Activated T-cell treated with anti-CD3 and anti-CD28 coated beads, Interleukin-2, amount 50 U/mL, for 24 hours (primary cell): Measurements from ENCODE around the gene TSSK2.

Experiments
- DNase-seq: peaks from one replicate; pipeline ENCODE4 v3.0.0-alpha.2; 2020
- H3K27ac Mint-ChIP-seq: 2 replicates; pipeline ENCODE4 v1.8.0; 2020; ENCODE audit warnings: mild to moderate bottlenecking, mixed read lengths
- H3K27me3 Mint-ChIP-seq: 2 replicates; pipeline ENCODE4 v1.8.0; 2020; ENCODE audit warnings: mixed read lengths
- H3K36me3 Mint-ChIP-seq: 2 replicates; pipeline ENCODE4 v1.8.0; 2020; ENCODE audit warnings: low read depth, mixed read lengths
- H3K4me1 Mint-ChIP-seq: 2 replicates; pipeline ENCODE4 v1.8.0; 2020; ENCODE audit warnings: low read depth, mixed read lengths
- H3K4me3 Mint-ChIP-seq: 2 replicates; pipeline ENCODE4 v1.8.0; 2020; ENCODE audit warnings: mild to moderate bottlenecking, moderate library complexity, mixed read lengths
- H3K9me3 Mint-ChIP-seq: 2 replicates; pipeline ENCODE4 v1.8.0; 2020; ENCODE audit warnings: mixed read lengths

TSSK2 gene

GRCh38 chr22:19172213-19173046 lies 41.3 kb downstream of the TSSK2 start:
- no peak for DNase-seq
- Mint-ChIP-seq H3K4me1 (peaks cover 53% of the 10 kb centered on the region), H3K36me3 (peaks cover 45% of the 10 kb centered on the region), H3K9me3 (no peaks in the 10 kb centered on the region), H3K27ac (peak overlapping the region; percentile 96), H3K27me3 (peaks cover 29% of the 10 kb centered on the region), H3K4me3 (peak overlapping the region; percentile 97)

GRCh38 chr22:19173047-19174035 lies 42.2 kb downstream of the TSSK2 start:
- Mint-ChIP-seq H3K27me3 (peaks cover 20% of the 10 kb centered on the region), H3K27ac (peak overlapping the region; percentile 96), H3K36me3 (peaks cover 45% of the 10 kb centered on the region), H3K9me3 (no peaks in the 10 kb centered on the region), H3K4me3 (peak overlapping the region; percentile 97), H3K4me1 (peaks cover 53% of the 10 kb centered on the region)
- no peak for DNase-seq

DNA sequence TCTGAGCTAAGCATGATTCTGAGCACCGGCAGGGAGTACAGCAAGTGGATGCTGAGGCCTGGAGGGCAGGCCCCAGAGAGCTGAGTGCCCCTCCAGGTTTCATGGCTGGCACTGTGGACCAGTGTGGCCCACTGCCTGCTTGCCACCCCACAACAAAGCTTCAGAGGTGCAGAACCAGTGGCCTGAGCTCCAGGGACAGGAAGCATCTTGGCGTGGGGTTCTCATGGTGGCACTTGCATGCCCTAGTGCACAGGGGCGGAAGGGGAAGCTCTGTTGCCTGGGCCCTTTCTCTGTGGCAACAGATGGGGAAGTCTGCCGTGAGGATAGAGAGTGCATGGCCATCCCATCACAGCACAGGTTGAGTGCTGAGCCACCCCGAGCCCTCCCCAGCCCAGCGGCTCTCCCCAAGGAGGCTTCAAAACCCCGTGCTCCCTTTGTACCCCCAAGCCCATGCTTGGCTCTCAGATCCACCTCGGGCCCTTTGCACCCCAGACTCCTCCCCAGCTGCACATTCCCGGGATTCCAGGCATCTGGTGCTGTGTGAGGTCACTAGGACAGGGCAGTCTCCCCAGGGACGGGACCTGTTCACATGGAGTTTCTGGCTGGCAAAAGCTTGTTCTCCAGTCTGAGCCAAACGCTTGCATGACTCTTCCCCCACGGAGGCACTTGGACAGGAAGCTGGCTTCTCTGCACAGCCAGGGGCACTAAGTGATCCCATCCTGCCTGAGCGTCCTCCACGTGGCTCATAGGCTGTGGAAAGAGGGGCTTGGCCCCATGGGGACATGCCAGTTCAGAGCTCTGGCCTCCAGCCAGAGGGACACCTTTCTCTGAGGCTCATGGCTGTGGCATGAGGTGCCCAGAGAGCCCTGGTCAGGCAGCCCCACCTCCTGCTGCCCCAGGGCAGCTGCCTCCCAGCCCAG lies 43.3 kb downstream of the TSSK2 start:
- Mint-ChIP-seq H3K36me3 (peaks cover 45% of the 10 kb centered on the region), H3K4me3 (peak overlapping the region; percentile 97), H3K9me3 (no peaks in the 10 kb centered on the region), H3K4me1 (peaks cover 52% of the 10 kb centered on the region), H3K27ac (peak overlapping the region; percentile 96), H3K27me3 (peaks cover 11% of the 10 kb centered on the region)
- no peak for DNase-seq

DNA sequence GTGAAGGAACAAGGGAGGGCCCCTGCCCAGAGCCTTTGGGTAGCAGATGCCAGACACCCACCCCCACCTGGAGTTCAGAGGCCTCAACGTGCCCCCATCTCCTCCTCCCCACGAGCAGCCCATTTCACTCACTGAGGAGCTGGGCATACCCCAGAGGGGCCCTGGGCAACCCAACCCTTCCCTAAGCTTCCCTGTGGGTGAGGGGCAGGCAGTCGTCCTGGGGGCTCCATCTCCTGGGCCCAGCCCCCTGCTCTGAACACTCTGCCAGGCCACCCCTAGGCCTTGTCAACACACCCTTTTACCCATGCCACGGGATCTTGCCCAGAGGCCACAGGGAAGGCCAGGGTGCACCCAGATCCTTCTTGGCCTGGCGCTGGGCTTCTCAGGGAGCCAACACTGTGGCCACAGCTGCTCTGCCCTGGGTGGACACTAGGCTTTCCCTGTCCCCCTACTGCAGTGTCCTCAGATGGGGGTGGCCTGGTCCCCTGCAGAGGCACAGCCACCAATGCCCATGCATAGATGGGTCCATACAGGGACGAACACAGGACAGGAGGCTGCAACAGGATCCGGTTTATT lies 44.0 kb downstream of the TSSK2 start:
- no peaks in the 10 kb centered on the region for H3K9me3 Mint-ChIP-seq
- H3K27ac Mint-ChIP-seq: peak overlapping the region; percentile 96
- DNase-seq: no peak
- H3K4me3 Mint-ChIP-seq: no peak overlapping the region
- H3K36me3 Mint-ChIP-seq: peaks cover 45% of the 10 kb centered on the region
- peaks cover 50% of the 10 kb centered on the region for H3K4me1 Mint-ChIP-seq
- H3K27me3 Mint-ChIP-seq: peaks cover 5% of the 10 kb centered on the region

DNA sequence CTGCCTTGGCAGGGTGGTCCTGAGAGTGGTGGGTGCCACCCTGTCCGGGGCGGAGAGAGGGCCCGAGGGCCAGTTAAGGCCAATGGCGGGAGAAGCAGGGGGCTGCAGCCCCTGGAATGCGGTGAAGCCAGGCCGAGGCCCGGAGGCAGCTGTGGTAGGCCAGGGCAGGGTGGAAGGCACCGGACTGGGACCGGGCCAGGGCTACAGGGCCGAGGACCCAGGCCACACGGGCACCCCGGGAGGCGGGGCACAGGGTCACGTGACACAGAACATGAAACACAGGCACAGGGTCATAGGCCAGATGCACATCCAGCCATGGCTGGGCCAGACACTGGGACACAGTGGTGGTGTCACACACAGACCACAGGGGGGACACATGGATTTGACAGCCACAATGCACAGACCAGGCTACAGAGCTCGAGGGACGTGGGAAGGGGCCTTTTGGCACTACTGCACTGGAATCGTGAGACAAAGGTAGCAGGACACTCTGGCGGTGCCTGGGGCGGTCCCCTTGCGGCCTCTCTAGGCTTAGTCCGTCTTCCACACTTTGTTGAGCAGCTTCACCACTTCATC lies 44.6 kb downstream of the TSSK2 start:
- Mint-ChIP-seq H3K4me3 (peak overlapping the region; percentile 43), H3K27ac (peak overlapping the region; percentile 80), H3K4me1 (peaks cover 45% of the 10 kb centered on the region), H3K9me3 (no peaks in the 10 kb centered on the region), H3K36me3 (peaks cover 45% of the 10 kb centered on the region), H3K27me3 (no peaks in the 10 kb centered on the region)
- DNase-seq: no peak

DNA sequence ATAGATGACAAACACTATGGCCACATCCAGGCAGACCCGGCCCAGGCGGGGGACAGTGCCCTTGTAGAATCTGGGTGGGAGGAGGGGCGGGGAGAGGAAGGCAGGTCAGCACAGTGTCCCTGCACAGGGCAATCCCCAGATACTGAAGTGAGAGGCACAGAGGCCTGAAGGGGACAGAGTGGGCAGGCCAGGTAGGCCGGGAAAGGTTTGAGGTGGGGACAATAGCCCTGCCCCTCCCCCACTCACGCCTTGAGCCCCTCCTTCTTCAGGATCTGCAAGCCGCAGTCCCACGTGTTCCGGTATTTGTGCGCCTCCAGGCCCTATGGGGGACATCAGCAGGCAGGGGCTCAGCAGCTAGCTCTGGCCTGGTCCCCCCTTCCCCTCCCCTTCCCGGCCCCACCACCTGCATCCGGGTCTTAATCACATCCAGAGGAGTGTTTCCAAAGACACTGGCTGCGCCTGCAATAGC lies 45.1 kb downstream of the TSSK2 start:
- H3K4me3 Mint-ChIP-seq: peak overlapping the region; percentile 74
- H3K9me3 Mint-ChIP-seq: no peaks in the 10 kb centered on the region
- H3K36me3 Mint-ChIP-seq: peaks cover 40% of the 10 kb centered on the region
- H3K27ac Mint-ChIP-seq: peak overlapping the region; percentile 80
- peaks cover 44% of the 10 kb centered on the region for H3K4me1 Mint-ChIP-seq
- no peak for DNase-seq
- no peaks in the 10 kb centered on the region for H3K27me3 Mint-ChIP-seq

DNA sequence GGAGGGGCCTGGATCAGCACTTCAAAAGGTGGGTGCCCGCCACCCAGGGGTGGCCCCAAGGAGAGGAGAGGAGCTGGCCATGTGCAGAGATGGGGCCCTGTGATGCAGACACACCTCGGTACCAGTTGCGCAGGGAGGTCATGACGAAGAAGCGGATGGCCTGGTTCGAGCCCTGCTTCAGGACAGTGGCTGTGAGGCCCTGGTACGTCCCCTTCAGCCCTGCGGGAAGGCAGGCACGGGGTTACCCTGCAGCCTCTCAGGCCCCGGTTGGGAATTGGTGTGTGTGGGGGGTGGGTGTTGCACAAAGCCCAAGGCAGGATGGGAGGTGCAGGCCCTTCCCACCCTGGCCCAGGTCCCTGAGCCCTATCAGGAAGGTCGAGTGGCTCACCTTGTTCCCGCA lies 45.6 kb downstream of the TSSK2 start:
- H3K27ac Mint-ChIP-seq: peak overlapping the region; percentile 76

DNA sequence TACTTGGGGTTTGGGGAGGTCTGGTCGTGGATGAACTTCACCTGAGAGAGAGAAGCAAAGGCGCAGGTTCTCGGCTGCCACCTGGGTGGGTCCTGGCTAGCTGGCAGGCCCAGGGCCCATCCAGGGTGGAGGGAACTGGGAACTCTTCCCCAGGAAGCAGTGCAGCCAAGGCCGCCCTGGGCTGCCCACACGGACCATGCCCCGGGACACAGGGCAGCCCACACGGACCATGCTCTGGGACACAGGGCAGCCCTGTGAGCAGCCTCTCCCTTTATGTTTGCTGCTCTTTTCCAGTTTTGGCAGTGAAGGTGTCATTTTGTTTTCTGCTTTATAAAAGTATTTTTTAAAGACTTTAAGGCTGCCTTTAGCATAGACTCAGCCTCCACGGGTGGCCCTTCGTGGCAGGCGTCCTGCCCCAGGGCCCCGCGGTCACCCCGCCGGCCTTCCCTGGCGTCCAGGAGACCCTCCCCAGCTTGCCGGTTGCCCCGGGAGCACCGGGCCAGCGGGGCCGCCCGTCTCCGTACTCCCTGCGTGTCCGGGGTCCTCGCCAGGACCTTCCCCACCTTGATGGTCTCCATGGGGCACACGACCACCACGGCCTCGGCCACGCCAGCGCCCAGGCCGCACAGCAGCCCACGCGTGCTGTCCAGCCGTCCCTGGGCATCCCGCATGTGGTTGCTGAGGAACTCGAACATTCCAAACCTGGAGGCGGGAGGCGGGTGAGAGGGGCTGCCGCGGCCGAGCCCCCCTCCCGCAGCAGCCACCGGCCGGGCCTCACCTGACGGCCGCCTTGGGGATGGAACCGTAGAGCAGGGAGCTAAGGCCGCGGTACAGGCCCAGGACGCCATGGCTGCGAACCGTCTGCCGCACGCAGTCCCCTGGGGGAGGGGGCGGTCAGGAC lies 46.3 kb downstream of the TSSK2 start:
- Mint-ChIP-seq H3K36me3 (peaks cover 30% of the 10 kb centered on the region), H3K4me3 (peak overlapping the region; percentile 74), H3K9me3 (no peaks in the 10 kb centered on the region), H3K27me3 (no peaks in the 10 kb centered on the region), H3K4me1 (peaks cover 51% of the 10 kb centered on the region), H3K27ac (peak overlapping the region; percentile 76)
- peak; percentile 35 for DNase-seq

More for the DNA sequence above, 45.6 kb downstream of the TSSK2 start:
- Mint-ChIP-seq H3K4me1 (peaks cover 48% of the 10 kb centered on the region), H3K36me3 (peaks cover 36% of the 10 kb centered on the region), H3K27me3 (no peaks in the 10 kb centered on the region), H3K9me3 (no peaks in the 10 kb centered on the region), H3K4me3 (peak overlapping the region; percentile 74)
- no peak for DNase-seq

GRCh38 chr22:19178065-19178656 lies 47.1 kb downstream of the TSSK2 start:
- Mint-ChIP-seq H3K4me1 (peaks cover 46% of the 10 kb centered on the region), H3K36me3 (peaks cover 24% of the 10 kb centered on the region), H3K27ac (no peak overlapping the region), H3K4me3 (peak overlapping the region; percentile 74), H3K9me3 (no peaks in the 10 kb centered on the region), H3K27me3 (no peaks in the 10 kb centered on the region)
- no peak for DNase-seq

- peak; percentile 94 for DNase-seq
- Mint-ChIP-seq H3K4me1 (peaks cover 38% of the 10 kb centered on the region), H3K4me3 (peak within 1 kb of the TSS; percentile 74), H3K9me3 (no peaks in the 10 kb centered on the region), H3K27ac (peak within 1 kb of the TSS; percentile 81), H3K36me3 (peaks cover 17% of the 10 kb centered on the region), H3K27me3 (no peaks in the 10 kb centered on the region)
Observed at GRCh38 chr22:19178657-19179496, 47.8 kb downstream of the TSSK2 start, which contains the start of gene SLC25A1. SLC25A1 (minus strand) TSS chr22:19178736; CDS start chr22:19178673, 63 bp downstream.

DNA sequence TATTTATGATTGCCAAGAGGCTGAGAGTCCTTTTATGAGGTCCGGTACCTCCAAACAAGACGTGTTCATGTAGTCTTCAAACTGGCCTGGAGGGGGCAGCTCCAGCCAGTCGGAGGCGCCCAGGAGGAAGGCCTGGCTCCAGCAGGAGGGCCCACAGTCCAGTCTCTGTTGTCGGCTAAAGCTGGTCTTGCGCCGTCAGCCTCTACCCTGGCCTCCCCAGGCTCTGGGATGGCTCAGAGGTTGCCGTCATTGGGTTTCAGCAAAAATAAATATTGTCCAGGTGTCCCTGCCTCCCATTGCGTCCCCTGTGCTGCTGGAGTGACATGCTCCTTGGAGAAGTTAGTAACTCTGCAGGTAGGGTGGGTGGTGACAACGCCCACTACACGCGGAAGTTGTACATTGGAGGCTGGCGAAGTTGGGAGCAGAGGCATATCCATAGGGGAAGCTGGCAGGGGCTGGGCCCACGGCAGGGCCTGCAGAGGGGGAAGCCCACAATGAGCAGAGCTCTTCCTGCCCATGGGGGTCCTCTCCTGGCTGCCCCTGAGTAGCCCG lies 48.5 kb downstream of the TSSK2 start:
- Mint-ChIP-seq H3K4me1 (peaks cover 32% of the 10 kb centered on the region), H3K36me3 (peaks cover 11% of the 10 kb centered on the region), H3K27me3 (no peaks in the 10 kb centered on the region), H3K4me3 (peak overlapping the region; percentile 74), H3K27ac (peak overlapping the region; percentile 81), H3K9me3 (no peaks in the 10 kb centered on the region)
- no peak for DNase-seq
